ENCODE measurements around the gene LSR.

GRCh38 chr19:35232912-35233311 is 15.9 kb upstream of the LSR start:
- TF ChIP-seq CTCF (IDR thresholded peaks at IDR 0.05) (no peak), REST (IDR thresholded peaks at IDR 0.05; ENCODE audit: insufficient read depth in 1 of 2, low read depth in 2 of 2, low read length in 1 of 2) (no peak)

Measured in Panc1 (cell line).